Measurements from ENCODE around the gene MED14. TPM values are rescaled to one million over a fixed set of nuclear protein-coding genes. Genes with fewer than 3 reads are reported as not detected.

Gene MED14
- total RNA-seq, 1 experiment from 2014 or later, result 136 TPM

GRCh38 chrX:40727093-40727492 lies 8.2 kb downstream of the MED14 start:
- Histone ChIP-seq H4K20me1 (ENCODE audit: control insufficient read depth, insufficient read depth, insufficient read length) (no peaks in the 10 kb centered on the region), H3K4me1 (ENCODE audit: insufficient read depth, low read length) (no peaks in the 10 kb centered on the region), H3K23me2 (ENCODE audit: insufficient read length, low read depth, low read length, poor library complexity, severe bottlenecking) (no peaks in the 10 kb centered on the region), H2BK5ac (ENCODE audit: insufficient read length, low read length) (no peak overlapping the region), H3K14ac (ENCODE audit: insufficient read depth, low read length) (no peak overlapping the region), H3T11ph (ENCODE audit: low read length) (no peak overlapping the region), H4K91ac (ENCODE audit: insufficient read length, low read depth, low read length) (no peak overlapping the region), H3K4me2 (ENCODE audit: insufficient read depth, insufficient read length, low read length) (no peak overlapping the region), H2BK20ac (ENCODE audit: low read depth, low read length, poor library complexity, severe bottlenecking) (no peak overlapping the region), H3K9me3 (ENCODE audit: control insufficient read depth, low read depth, low read length) (no peaks in the 10 kb centered on the region), H3K18ac (ENCODE audit: insufficient read length, low read depth, low read length) (no peak overlapping the region), H3K4ac (ENCODE audit: low read depth, low read length) (no peak overlapping the region), H3K27me3 (ENCODE audit: insufficient read depth, low read length) (no peaks in the 10 kb centered on the region), H2AK5ac (ENCODE audit: insufficient read length, low read length) (no peak overlapping the region), H2BK120ac (ENCODE audit: low read depth, low read length, poor library complexity, severe bottlenecking) (no peak overlapping the region), H3K23ac (ENCODE audit: insufficient read length, low read depth, low read length) (no peak overlapping the region), H3K56ac (ENCODE audit: insufficient read length, low read depth, low read length) (no peak overlapping the region), H2AFZ (ENCODE audit: low read length) (no peak overlapping the region), H2BK12ac (ENCODE audit: insufficient read length, low read depth, low read length) (no peak overlapping the region), H4K5ac (ENCODE audit: insufficient read length, low read depth, low read length) (no peak overlapping the region), H3K79me2 (ENCODE audit: insufficient read depth, low read length) (peaks cover 18% of the 10 kb centered on the region; the same call in 1 of the 2 replicates), H2BK15ac (ENCODE audit: low read depth, low read length) (no peak overlapping the region), H3K9ac (ENCODE audit: extremely low read depth, insufficient read length, low read length) (no peak overlapping the region), H3K79me1 (ENCODE audit: insufficient read depth, low read depth, low read length, poor library complexity, severe bottlenecking) (no peaks in the 10 kb centered on the region), H4K8ac (replicated peaks; ENCODE audit: insufficient read length, low read depth, low read length) (no peak overlapping the region), H3K27ac (ENCODE audit: insufficient read length, low read depth, low read length) (no peak overlapping the region)
- Mint-ChIP-seq H3K36me3 (ENCODE audit: insufficient read depth in 1 of 3, low read depth in 3 of 3) (peaks cover 25 to 68% (median 58%) of the 10 kb centered on the region in 3 experiments), H3K4me1 (peaks cover 19 to 62% of the 10 kb centered on the region in 2 experiments), H3K27me3 (ENCODE audit: low read depth) (no peaks in the 10 kb centered on the region), H3K4me3 (no peak overlapping the region), H3K9me3 (peaks cover 48 to 56% of the 10 kb centered on the region in 2 experiments), H3K27ac (no peak overlapping the region; a peak in 1 of 7 replicates)
- TF ChIP-seq CTCF (conservative IDR thresholded peaks at IDR 0.05), result no peak
- DNase-seq, result no peak

All from H9 (cell line).